OCI-LY7 (cell line): ENCODE measurements around the gene PIM2.

Experiments
- EZH2phosphoT487 ChIP-seq: fragments of 200-600 bp; sonication (generic); IDR thresholded peaks from 2 replicates; pipeline ENCODE4 v1.6.1; 2018; ENCODE audit warnings: low read depth, borderline replicate concordance, mild to moderate bottlenecking, mixed run types, antibody characterized with exemption, low read length, moderate library complexity, mixed read lengths
- TF ChIP-seq, protein P1 (sequence below): fragments of 200-600 bp; sonication (generic); conservative IDR thresholded peaks from 2 replicates; pipeline ENCODE4 v1.5.1; 2014; ENCODE audit warnings: mild to moderate bottlenecking, antibody characterized with exemption, low read length, moderate library complexity, mixed read lengths

DNA sequence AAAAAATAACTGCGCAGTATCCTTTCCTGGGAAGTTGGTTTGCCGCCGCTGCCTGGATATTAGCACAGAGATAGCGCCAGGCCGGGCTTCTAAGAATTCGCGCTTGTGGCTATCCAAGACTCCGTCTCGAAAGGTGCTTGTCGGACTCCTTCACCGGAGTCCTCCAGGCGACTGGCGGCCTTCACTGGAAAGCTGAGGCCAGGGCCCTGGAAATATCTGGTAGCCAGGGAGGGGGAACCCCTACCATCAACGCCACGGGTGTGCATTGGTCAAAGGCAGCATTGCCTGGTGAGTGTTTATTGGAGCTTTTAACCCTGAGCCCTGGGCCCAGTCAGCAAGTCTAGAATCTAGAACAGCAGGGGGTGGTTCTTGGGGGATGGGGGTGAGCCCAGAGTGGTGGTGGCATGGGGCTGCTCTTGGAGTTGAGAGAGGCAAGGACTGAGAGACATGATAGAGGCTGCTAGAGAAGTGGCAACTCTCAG, 577 bp upstream of the PIM2 start:
- TF ChIP-seq, protein P1, sequence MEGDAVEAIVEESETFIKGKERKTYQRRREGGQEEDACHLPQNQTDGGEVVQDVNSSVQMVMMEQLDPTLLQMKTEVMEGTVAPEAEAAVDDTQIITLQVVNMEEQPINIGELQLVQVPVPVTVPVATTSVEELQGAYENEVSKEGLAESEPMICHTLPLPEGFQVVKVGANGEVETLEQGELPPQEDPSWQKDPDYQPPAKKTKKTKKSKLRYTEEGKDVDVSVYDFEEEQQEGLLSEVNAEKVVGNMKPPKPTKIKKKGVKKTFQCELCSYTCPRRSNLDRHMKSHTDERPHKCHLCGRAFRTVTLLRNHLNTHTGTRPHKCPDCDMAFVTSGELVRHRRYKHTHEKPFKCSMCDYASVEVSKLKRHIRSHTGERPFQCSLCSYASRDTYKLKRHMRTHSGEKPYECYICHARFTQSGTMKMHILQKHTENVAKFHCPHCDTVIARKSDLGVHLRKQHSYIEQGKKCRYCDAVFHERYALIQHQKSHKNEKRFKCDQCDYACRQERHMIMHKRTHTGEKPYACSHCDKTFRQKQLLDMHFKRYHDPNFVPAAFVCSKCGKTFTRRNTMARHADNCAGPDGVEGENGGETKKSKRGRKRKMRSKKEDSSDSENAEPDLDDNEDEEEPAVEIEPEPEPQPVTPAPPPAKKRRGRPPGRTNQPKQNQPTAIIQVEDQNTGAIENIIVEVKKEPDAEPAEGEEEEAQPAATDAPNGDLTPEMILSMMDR, result no peak
- no peak for TF ChIP-seq EZH2phosphoT487
